GM21515 (cell line): ENCODE results near the gene ZBTB7B.
A peak's percentile ranks its signal among the peaks of the same experiment; 100 is the strongest.
"Not testable (repeated sequence)": the region's sequence is repeated elsewhere in the genome, so short reads cannot be mapped to it uniquely, and the experiment has no call there.

Experiments used
- ATAC-seq: cut with Tn5 transposase; IDR thresholded peaks from one replicate; pipeline ENCODE4 v1.9.1; 2021; ENCODE audit not compliant: unreplicated experiment

The ZBTB7B gene

GRCh38 chr1:154986736-154987135 lies 15.9 kb upstream of the ZBTB7B start:
- not testable (repeated sequence) for ATAC-seq

GRCh38 chr1:154987326-154987725 lies 15.3 kb upstream of the ZBTB7B start:
- ATAC-seq: no peak

DNA sequence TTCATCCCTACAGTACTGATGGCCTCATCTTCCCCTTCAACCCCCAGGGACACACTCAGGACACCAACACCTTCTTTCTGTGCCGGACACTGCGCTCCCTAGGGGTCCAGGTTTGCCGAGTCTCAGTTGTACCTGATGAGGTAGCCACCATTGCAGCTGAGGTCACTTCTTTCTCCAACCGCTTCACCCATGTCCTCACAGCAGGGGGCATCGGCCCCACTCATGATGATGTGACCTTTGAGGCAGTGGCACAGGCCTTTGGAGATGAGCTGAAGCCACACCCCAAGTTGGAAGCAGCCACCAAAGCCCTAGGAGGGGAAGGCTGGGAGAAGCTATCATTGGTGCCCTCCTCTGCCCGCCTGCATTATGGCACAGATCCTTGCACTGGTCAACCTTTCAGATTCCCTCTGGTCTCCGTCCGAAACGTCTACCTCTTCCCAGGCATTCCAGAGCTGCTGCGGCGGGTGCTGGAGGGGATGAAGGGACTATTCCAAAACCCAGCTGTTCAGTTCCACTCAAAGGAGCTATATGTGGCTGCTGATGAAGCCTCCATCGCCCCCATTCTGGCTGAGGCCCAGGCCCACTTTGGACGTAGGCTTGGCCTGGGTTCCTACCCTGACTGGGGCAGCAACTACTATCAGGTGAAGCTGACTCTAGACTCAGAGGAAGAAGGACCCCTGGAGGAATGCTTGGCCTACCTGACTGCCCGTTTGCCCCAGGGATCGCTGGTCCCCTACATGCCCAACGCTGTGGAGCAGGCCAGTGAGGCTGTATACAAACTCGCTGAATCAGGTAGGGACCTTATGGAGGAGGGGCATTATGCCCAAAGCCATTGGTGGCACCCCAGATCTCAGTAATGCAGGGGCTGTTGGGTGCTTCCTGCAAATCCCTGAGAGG lies 14.3 kb upstream of the ZBTB7B start:
- no peak for ATAC-seq

GRCh38 chr1:154989195-154989860 lies 13.3 kb upstream of the ZBTB7B start:
- no peak for ATAC-seq

- no peak for ATAC-seq
Observed at GRCh38 chr1:154990276-154990675, 12.3 kb upstream of the ZBTB7B start.

GRCh38 chr1:154992721-154993571 lies 9.7 kb upstream of the ZBTB7B start:
- no peak for ATAC-seq

DNA sequence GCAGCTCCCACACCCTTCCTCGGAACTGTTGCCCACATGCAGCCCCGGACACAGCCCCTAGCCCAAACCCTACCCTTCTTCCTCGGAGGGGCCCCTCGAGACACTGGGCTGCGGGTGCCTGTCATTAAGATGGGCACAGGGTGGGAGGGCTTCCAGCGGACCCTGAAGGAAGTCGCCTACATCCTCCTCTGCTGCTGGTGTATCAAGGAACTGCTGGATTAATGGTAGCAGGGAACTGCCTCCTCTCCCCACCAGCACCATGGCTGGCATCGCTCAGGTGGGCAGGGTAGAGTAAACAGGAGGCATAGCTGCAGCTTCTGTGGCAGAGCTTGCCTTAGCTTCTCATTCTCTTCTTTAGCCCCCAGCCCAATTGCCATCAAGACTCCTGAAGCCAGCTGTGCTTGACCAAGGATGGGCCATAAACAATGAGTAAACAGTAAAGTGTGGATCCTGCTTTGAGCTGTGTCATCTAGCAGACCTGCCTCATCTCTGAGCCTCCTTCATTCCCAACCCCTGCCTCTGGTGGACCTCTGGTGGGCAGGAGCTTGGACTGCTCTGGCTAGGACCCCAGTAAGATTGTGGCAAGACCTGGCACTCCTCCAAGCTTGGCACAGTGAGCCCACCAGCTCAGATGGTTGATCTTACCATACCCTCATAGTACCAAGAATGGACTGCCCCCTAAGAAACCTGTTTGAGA lies 8.9 kb upstream of the ZBTB7B start, which contains the start of gene LENEP:
TSS of gene LENEP (plus strand) at position 15 of the 697 bp plus-strand sequence. CDS start at position 37, 22 bp downstream.
- no peak for ATAC-seq

DNA sequence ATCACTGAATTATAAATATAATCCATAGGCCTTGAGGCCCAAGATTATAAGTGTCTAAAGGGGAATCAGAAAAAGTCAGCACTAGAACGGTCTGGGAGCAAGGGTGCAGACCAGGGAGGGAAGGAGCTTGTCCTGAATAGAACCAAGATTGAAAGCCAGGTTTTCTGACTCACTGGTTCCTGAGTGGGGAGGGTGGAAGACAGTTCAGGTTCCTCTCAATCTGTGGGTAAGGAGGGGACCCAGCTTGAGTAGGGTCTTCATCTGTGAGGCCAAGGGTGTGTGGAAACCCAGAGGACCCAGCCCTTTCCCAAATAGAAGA lies 8.4 kb upstream of the ZBTB7B start:
- no peak for ATAC-seq

- no peak for ATAC-seq
Observed at GRCh38 chr1:154994591-154994990, 8.0 kb upstream of the ZBTB7B start.

DNA sequence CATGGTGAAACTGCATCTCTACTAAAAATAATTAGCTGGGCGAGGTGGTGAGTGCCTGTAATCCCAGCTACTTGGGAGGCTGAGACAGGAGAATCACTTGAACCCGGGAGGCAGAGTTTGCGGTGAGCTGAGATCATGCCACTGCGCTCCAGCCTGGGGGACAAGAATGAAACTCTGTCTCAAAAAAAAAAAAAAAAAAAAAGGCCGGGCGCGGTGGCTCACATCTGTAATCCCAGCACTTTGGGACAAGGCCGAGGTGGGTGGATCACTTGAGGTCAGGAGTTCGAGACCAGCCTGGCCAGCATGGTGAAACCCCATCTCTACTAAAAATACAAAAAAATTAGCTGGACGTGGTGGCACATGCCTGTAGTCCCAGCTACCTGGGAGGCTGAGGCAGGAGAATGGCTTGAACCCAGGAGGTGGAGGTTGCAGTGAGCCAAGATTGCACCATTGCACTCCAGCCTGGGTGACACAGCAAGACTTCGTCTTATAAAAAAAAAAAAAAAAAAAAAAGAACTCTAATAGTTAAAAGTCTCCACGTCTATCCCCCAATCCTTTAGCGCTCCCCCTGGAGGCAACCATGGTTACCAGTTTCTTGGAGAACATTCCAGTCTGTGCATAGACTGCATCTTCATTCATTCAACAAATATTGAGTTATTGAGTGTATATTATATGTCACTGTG lies 7.2 kb upstream of the ZBTB7B start:
- ATAC-seq: not testable (repeated sequence)

DNA sequence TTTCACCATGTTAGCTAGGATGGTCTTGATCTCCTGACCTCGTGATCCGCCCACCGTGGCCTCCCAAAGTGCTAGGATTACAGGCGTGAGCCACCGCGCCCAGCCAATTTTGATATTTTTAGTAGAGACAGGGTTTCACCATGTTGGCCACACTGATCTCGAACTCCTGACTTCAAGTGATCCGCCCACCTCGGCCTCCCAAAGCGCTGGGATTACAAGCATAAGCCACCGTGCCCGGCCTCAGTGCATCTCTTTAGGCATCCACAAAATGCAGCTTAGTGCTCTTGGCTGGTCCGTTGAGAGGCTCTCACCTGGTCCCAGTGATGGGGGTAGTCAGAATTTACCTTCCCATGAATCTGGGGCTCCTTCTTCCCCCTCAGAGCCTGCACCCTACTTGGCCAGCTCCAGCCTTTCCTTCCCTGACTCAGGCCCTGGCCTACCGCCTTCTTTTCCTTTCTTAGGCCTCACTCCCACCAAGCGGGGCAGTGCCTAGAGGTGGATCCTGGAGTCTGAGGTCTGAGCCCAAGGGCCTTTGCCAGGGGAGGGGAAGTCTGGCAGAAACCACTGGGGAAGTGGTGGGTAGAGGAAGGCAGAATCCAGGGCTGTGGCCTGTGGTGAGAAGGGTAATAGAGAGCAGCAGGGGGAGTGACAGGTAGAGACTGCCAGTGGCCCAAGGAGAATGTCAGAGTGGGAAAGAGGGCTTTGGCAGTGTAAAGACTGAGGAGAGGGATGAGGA lies 5.5 kb upstream of the ZBTB7B start:
- no peak for ATAC-seq

- no peak for ATAC-seq
Observed at GRCh38 chr1:154998201-154998780, 4.3 kb upstream of the ZBTB7B start.

GRCh38 chr1:154998818-154999570 lies 3.6 kb upstream of the ZBTB7B start:
- ATAC-seq: no peak

GRCh38 chr1:154999571-155000410 lies 2.8 kb upstream of the ZBTB7B start:
- no peak for ATAC-seq

GRCh38 chr1:155000411-155000725 lies 2.2 kb upstream of the ZBTB7B start:
- no peak for ATAC-seq

GRCh38 chr1:155000726-155001424 lies 1.7 kb upstream of the ZBTB7B start:
- peak; percentile 30 for ATAC-seq

DNA sequence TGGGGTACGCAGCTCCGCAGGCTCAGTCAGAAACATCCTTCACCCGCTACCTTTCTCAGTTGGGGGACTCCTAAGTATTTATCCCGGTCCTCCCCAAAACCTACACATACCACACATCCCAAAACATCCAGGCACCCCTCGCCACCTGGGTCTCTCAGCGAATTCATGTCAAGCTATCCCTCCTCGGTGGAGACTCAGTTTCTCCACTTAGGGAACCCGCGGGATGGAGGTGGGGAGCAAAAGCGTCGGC lies 1.3 kb upstream of the ZBTB7B start:
- ATAC-seq: no peak
